Right atrium auricular region (tissue), 2 donors: ENCODE data around the gene PSAPL1. TPM values are rescaled to one million over a fixed set of nuclear protein-coding genes. Genes with fewer than 3 reads are reported as not detected.
A peak's percentile ranks its signal among the peaks of the same experiment; 100 is the strongest.

ENCODE experiments used
- DNase-seq: peaks from one replicate; pipeline ENCODE4 v3.0.0-alpha.2; 2019; ENCODE audit warnings: low spot score
- H3K27ac ChIP-seq, 2 donors: fragments of 200-600 bp; sonication (generic); 1 replicate in 1 of 2; 2 replicates in 1 of 2; pipeline ENCODE4 v1.5.1; 2016 to 2019
- H3K27me3 ChIP-seq, 2 donors: fragments of 200-600 bp; sonication (generic); one replicate each; pipeline versions ENCODE4 v1.5.1 to v1.6.0; 2017 to 2019
- H3K36me3 ChIP-seq: fragments of 200-600 bp; sonication (generic); one replicate; pipeline ENCODE4 v1.5.1; 2016
- H3K4me1 ChIP-seq, 2 donors: fragments of 200-600 bp; sonication (generic); one replicate each; pipeline versions ENCODE4 v1.5.1 to v1.6.0; 2017 to 2019
- H3K4me3 ChIP-seq, 2 donors: fragments of 200-600 bp; sonication (generic); 1 replicate in 1 of 2; 2 replicates in 1 of 2; pipeline ENCODE4 v1.5.1; 2017 to 2019; ENCODE audit warnings: mild to moderate bottlenecking in 1 of 2, moderate library complexity in 1 of 2
- H3K9me3 ChIP-seq, 2 donors: fragments of 200-600 bp; sonication (generic); one replicate each; pipeline ENCODE4 v1.5.1; 2019
- total RNA-seq, 2 donors: library from RNA; depleted of rRNA; stranded (reverse); fragments of >200 nt; gene quantifications; one replicate each; pipeline ENCODE4 v1.1.0, GENCODE V29; 2016
- TF ChIP-seq, protein P1 (sequence below), 2 donors: fragments of 200-600 bp; sonication (generic); IDR thresholded peaks; one replicate each; pipeline ENCODE4 v1.5.1; 2019; ENCODE audit warnings: antibody characterized with exemption in 2 of 2

Gene PSAPL1
- total RNA-seq, 2 donors from 2014 or later, result 0.12 TPM; not detected in 1

DNA sequence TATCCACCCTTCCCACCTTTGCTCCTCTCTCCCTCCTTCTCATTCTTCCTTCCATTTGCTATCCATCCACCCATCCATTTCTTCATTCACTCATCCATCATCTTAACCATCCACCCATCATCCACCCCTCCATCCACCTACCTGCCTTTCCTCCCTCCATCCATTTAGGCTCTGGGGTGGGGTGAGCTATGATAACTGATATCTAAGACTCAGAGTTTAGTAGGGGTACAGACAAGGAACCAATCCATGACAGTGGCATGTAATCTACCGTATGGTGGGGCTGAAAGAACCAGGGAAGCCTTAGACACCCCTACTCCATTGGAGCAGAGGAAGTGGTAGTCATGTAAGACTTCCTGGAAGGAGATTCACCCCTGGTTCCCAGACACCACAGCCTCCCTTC is 23.2 kb downstream of the PSAPL1 start:
- H3K36me3 ChIP-seq, result no peaks in the 10 kb centered on the region
- no peak overlapping the region for H3K4me3 ChIP-seq
- no peak overlapping the region for H3K27ac ChIP-seq
- H3K4me1 ChIP-seq, result no peaks in the 10 kb centered on the region
- no peak for DNase-seq
- H3K27me3 ChIP-seq, result no peaks in the 10 kb centered on the region
- TF ChIP-seq, protein P1, sequence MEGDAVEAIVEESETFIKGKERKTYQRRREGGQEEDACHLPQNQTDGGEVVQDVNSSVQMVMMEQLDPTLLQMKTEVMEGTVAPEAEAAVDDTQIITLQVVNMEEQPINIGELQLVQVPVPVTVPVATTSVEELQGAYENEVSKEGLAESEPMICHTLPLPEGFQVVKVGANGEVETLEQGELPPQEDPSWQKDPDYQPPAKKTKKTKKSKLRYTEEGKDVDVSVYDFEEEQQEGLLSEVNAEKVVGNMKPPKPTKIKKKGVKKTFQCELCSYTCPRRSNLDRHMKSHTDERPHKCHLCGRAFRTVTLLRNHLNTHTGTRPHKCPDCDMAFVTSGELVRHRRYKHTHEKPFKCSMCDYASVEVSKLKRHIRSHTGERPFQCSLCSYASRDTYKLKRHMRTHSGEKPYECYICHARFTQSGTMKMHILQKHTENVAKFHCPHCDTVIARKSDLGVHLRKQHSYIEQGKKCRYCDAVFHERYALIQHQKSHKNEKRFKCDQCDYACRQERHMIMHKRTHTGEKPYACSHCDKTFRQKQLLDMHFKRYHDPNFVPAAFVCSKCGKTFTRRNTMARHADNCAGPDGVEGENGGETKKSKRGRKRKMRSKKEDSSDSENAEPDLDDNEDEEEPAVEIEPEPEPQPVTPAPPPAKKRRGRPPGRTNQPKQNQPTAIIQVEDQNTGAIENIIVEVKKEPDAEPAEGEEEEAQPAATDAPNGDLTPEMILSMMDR (IDR thresholded peaks at IDR 0.05), result no peak
- peaks cover 0 to 16% of the 10 kb centered on the region in 2 donors for H3K9me3 ChIP-seq

DNA sequence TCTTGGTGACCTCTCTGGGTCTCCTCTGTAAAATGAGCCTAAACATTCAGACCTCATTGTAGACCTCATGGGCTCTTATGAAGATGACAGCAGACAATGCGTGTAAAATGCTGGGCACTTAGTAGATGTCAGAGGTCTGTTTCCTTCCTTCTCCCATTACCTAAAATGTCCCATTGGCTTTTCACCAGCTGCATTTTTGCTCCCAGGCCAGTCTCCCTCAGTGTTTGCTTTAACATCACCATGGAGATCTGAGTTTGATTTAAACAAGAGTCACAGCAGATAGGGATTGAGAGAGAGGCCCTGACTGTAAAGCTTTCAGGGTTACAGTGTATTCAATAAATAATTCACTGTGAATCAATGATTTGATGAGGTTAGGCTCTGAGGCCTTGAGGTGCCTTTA is 24.3 kb downstream of the PSAPL1 start:
- H3K9me3 ChIP-seq, result peaks cover 0 to 16% of the 10 kb centered on the region in 2 donors
- no peak for DNase-seq
- no peak overlapping the region for H3K27ac ChIP-seq
- H3K4me3 ChIP-seq, result no peak overlapping the region
- H3K4me1 ChIP-seq, result no peaks in the 10 kb centered on the region
- no peaks in the 10 kb centered on the region for H3K27me3 ChIP-seq
- no peaks in the 10 kb centered on the region for H3K36me3 ChIP-seq
- TF ChIP-seq, protein P1 (IDR thresholded peaks at IDR 0.05), result no peak

- peaks cover 0 to 27% of the 10 kb centered on the region in 2 donors for H3K9me3 ChIP-seq
- no peak overlapping the region for H3K4me3 ChIP-seq
- TF ChIP-seq, protein P1 (IDR thresholded peaks at IDR 0.05), result no peak
- H3K27ac ChIP-seq, result no peak overlapping the region
- H3K27me3 ChIP-seq, result no peaks in the 10 kb centered on the region
- DNase-seq, result no peak
- H3K4me1 ChIP-seq, result no peaks in the 10 kb centered on the region
- H3K36me3 ChIP-seq, result no peaks in the 10 kb centered on the region
These were observed 26.6 kb downstream of the PSAPL1 start for GRCh38 chr4:7408166-7408565.

DNA sequence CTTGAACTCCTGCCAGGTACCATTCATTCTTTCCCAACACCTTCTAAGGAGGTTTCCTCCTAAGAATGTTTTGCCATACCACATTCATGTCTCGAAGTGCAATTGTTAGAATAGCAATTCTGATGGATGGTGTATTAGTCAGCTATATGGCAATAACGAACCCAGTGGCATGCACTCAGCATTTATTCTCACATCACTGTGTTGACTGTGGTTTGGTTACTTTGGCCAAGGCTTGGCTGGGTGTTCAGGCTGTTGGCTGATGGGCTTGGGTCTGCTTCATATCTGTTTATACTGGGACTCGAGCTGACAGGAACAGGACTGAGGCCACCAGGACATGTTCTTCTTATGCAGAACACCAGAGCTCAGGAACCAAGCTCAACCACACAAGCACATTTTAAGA is 31.7 kb downstream of the PSAPL1 start:
- Histone ChIP-seq H3K4me3 (no peak overlapping the region), H3K36me3 (no peaks in the 10 kb centered on the region), H3K4me1 (peaks cover 0 to 2% of the 10 kb centered on the region in 2 donors), H3K27ac (no peak overlapping the region), H3K9me3 (peaks cover 0 to 18% of the 10 kb centered on the region in 2 donors), H3K27me3 (no peaks in the 10 kb centered on the region)
- TF ChIP-seq, protein P1 (IDR thresholded peaks at IDR 0.05), result no peak
- no peak for DNase-seq

DNA sequence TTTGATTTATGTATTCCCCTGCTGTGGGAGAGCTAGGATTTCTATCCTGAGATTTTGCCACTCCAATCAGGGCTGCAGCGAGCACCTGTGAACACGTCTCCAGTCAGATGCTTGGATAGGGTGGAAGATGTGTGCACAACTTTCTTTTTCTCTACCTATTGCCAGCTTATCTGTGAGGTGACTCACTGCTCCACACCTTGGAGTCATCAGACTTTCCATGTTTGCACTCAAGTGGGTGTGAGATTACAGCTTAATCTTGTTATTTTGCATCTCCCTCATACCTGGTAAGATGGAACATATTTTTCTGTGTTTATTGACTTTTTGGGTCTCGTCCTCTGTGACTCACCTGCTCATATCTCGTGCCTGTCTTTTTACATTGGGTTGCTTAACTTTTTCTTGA is 32.2 kb downstream of the PSAPL1 start:
- H3K27ac ChIP-seq, result no peak overlapping the region
- H3K4me1 ChIP-seq, result peaks cover 0 to 5% of the 10 kb centered on the region in 2 donors
- H3K27me3 ChIP-seq, result no peaks in the 10 kb centered on the region
- no peak overlapping the region for H3K4me3 ChIP-seq
- H3K9me3 ChIP-seq, result peaks cover 0 to 14% of the 10 kb centered on the region in 2 donors
- no peaks in the 10 kb centered on the region for H3K36me3 ChIP-seq
- TF ChIP-seq, protein P1 (IDR thresholded peaks at IDR 0.05), result no peak
- DNase-seq, result peak; percentile 18

- no peak overlapping the region for H3K27ac ChIP-seq
- peaks cover 0 to 10% of the 10 kb centered on the region in 2 donors for H3K9me3 ChIP-seq
- no peaks in the 10 kb centered on the region for H3K36me3 ChIP-seq
- H3K27me3 ChIP-seq, result no peaks in the 10 kb centered on the region
- TF ChIP-seq, protein P1 (IDR thresholded peaks at IDR 0.05), result no peak
- H3K4me3 ChIP-seq, result no peak overlapping the region
- DNase-seq, result no peak
- H3K4me1 ChIP-seq, result peaks cover 0 to 5% of the 10 kb centered on the region in 2 donors
These were observed 33.9 kb downstream of the PSAPL1 start for GRCh38 chr4:7400671-7401298.
